Measurements from ENCODE around the gene WNT5A.

Gene WNT5A

GRCh38 chr3:55481744-55482495 is 5.2 kb downstream of the WNT5A start:
- no peak for DNase-seq (ENCODE audit: low spot score)

GRCh38 chr3:55480911-55481743 is 6.0 kb downstream of the WNT5A start:
- DNase-seq (ENCODE audit: low spot score), result no peak

- DNase-seq (ENCODE audit: low spot score), result no peak
Measured at GRCh38 chr3:55477306-55478303, 9.5 kb downstream of the WNT5A start.

- no peak for DNase-seq (ENCODE audit: low spot score)
Measured at GRCh38 chr3:55476515-55476914, 10.6 kb downstream of the WNT5A start.

- DNase-seq (ENCODE audit: low spot score), result no peak
Measured at GRCh38 chr3:55474213-55474632, 12.9 kb downstream of the WNT5A start.

GRCh38 chr3:55473788-55474187 is 13.3 kb downstream of the WNT5A start:
- DNase-seq (ENCODE audit: low spot score), result no peak

- DNase-seq (ENCODE audit: low spot score), result no peak
Measured at GRCh38 chr3:55471522-55472280, 15.4 kb downstream of the WNT5A start.

GRCh38 chr3:55471084-55471483 is 16.0 kb downstream of the WNT5A start:
- no peak for DNase-seq (ENCODE audit: low spot score)

GRCh38 chr3:55469957-55470526 is 17.1 kb downstream of the WNT5A start:
- DNase-seq (ENCODE audit: low spot score), result no peak

- DNase-seq (ENCODE audit: low spot score), result no peak
Measured at GRCh38 chr3:55468251-55468650, 18.9 kb downstream of the WNT5A start.

- no peak for DNase-seq (ENCODE audit: low spot score)
Measured at GRCh38 chr3:55467099-55467498, 20.0 kb downstream of the WNT5A start.

- DNase-seq (ENCODE audit: low spot score), result no peak
Measured at GRCh38 chr3:55466526-55466925, 20.6 kb downstream of the WNT5A start.

GRCh38 chr3:55461896-55462295 is 25.2 kb downstream of the WNT5A start:
- no peak for DNase-seq (ENCODE audit: low spot score)

- no peak for DNase-seq (ENCODE audit: low spot score)
Measured at GRCh38 chr3:55459838-55460237, 27.3 kb downstream of the WNT5A start.

- no peak for DNase-seq (ENCODE audit: low spot score)
Measured at GRCh38 chr3:55458181-55458790, 28.8 kb downstream of the WNT5A start.

GRCh38 chr3:55455915-55456314 is 31.2 kb downstream of the WNT5A start:
- DNase-seq (ENCODE audit: low spot score), result no peak

GRCh38 chr3:55454611-55455010 is 32.5 kb downstream of the WNT5A start:
- no peak for DNase-seq (ENCODE audit: low spot score)

GRCh38 chr3:55453886-55454496 is 33.1 kb downstream of the WNT5A start:
- DNase-seq (ENCODE audit: low spot score), result no peak

GRCh38 chr3:55452886-55453285 is 34.2 kb downstream of the WNT5A start:
- no peak for DNase-seq (ENCODE audit: low spot score)

- no peak for DNase-seq (ENCODE audit: low spot score)
Measured at GRCh38 chr3:55449527-55449926, 37.6 kb downstream of the WNT5A start.
